Thoracic aorta (tissue), 2 donors: ENCODE measurements around the gene NANOS1. TPM values are rescaled to one million over a fixed set of nuclear protein-coding genes. Genes with fewer than 3 reads are reported as not detected.
"Not testable (repeated sequence)": the region's sequence is repeated elsewhere in the genome, so short reads cannot be mapped to it uniquely, and the experiment has no call there.

Source experiments
- ATAC-seq: fragments of 150-250 bp; one replicate; pipeline ENCODE4 v1.8.0; 2017; ENCODE audit warnings: low read depth; ENCODE audit not compliant: insufficient number of reproducible peaks, low FRiP score
- DNase-seq: peaks from one replicate; pipeline ENCODE4 v3.0.0-alpha.2; 2020; ENCODE audit warnings: low spot score
- H3K27ac ChIP-seq, 2 donors: fragments of 200-600 bp; sonication (generic); 1 replicate in 1 of 2; 2 replicates in 1 of 2; pipeline ENCODE4 v1.5.1; 2016; ENCODE audit warnings: mild to moderate bottlenecking in 2 of 2, moderate library complexity in 2 of 2
- H3K27me3 ChIP-seq: fragments of 200-600 bp; sonication (generic); replicated peaks from 2 replicates; pipeline ENCODE4 v1.6.0; 2016; ENCODE audit warnings: mild to moderate bottlenecking; ENCODE audit not compliant: insufficient read depth
- H3K36me3 ChIP-seq: fragments of 200-600 bp; sonication (generic); one replicate; pipeline ENCODE4 v1.5.1; 2016
- H3K4me1 ChIP-seq, 2 donors: fragments of 200-600 bp; sonication (generic); 1 replicate in 1 of 2; 2 replicates in 1 of 2; pipeline versions ENCODE4 v1.5.1 to v1.6.0; 2016; ENCODE audit warnings: low read depth in 2 of 2, mild to moderate bottlenecking in 1 of 2; ENCODE audit not compliant: control insufficient read depth in 1 of 2
- H3K4me3 ChIP-seq: fragments of 200-600 bp; sonication (generic); 2 replicates; pipeline ENCODE4 v1.5.1; 2016; ENCODE audit warnings: mild to moderate bottlenecking
- H3K9me3 ChIP-seq: fragments of 200-600 bp; sonication (generic); 2 replicates; pipeline ENCODE4 v1.5.1; 2016
- total RNA-seq, 2 donors: library from RNA; depleted of rRNA; stranded (reverse); fragments of >200 nt; gene quantifications; one replicate each; pipeline versions ENCODE4 v1.1.0 to v1.2.3, GENCODE V29; 2016
- TF ChIP-seq, protein P1 (sequence below): fragments of 200-600 bp; sonication (generic); IDR thresholded peaks from one replicate; pipeline ENCODE4 v1.5.1; 2019; ENCODE audit warnings: antibody characterized with exemption

Gene NANOS1
- total RNA-seq, 2 donors from 2014 or later, result 1.4 to 5.4 TPM

DNA sequence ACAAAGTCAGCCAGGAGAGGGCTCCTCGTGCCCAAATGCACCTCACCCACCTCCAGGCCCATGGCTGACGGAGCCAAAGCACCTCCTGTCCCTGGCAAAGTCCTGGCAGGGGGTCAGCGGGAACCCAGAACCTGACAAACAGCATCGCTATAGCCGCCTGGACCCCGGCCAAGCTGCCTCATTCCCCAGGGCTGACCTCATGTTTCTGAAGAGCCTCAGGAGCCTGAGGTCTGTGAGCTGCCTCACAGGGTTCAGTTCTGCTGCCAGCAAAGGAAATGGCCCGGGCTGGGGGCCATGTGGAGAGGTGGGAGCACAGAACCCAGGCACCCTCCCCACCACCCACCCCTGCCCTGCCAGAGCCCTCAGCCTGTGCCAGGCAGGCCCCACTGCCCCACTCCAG, 4.2 kb upstream of the NANOS1 start:
- Histone ChIP-seq H3K27me3 (no peaks in the 10 kb centered on the region), H3K4me3 (peak overlapping the region; percentile 19), H3K36me3 (no peaks in the 10 kb centered on the region), H3K9me3 (no peaks in the 10 kb centered on the region), H3K27ac (peak overlapping the region; percentile 90 to 91), H3K4me1 (peaks cover 12 to 56% of the 10 kb centered on the region in 2 donors)
- DNase-seq (peak; percentile 80), ATAC-seq (no peak)
- TF ChIP-seq, protein P1, sequence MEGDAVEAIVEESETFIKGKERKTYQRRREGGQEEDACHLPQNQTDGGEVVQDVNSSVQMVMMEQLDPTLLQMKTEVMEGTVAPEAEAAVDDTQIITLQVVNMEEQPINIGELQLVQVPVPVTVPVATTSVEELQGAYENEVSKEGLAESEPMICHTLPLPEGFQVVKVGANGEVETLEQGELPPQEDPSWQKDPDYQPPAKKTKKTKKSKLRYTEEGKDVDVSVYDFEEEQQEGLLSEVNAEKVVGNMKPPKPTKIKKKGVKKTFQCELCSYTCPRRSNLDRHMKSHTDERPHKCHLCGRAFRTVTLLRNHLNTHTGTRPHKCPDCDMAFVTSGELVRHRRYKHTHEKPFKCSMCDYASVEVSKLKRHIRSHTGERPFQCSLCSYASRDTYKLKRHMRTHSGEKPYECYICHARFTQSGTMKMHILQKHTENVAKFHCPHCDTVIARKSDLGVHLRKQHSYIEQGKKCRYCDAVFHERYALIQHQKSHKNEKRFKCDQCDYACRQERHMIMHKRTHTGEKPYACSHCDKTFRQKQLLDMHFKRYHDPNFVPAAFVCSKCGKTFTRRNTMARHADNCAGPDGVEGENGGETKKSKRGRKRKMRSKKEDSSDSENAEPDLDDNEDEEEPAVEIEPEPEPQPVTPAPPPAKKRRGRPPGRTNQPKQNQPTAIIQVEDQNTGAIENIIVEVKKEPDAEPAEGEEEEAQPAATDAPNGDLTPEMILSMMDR, result no peak

DNA sequence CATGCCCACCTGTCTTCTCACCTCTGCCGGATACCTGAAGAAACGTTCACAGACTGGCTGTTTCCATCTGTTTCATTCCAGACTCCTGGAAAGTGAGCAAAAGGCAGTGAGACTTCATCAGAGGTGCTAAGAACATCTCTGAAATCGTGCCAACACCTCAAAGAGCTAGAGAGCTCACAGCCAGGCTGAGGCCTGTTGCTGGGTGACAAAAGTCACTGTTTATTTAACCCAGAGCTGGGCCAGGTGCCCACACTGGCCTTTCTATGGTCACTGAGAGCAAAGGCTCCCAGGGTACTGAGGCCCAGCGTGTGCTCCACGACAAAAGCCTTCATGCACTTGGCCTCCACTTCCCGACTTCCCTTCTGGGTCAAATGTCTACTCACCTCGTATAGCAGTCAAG, 3.7 kb upstream of the NANOS1 start:
- no peak for ATAC-seq
- no peaks in the 10 kb centered on the region for H3K27me3 ChIP-seq
- peak overlapping the region; percentile 90 to 91 for H3K27ac ChIP-seq
- H3K4me1 ChIP-seq, result peaks cover 14 to 60% of the 10 kb centered on the region in 2 donors
- TF ChIP-seq, protein P1, result no peak
- no peaks in the 10 kb centered on the region for H3K9me3 ChIP-seq
- peak overlapping the region; percentile 19 for H3K4me3 ChIP-seq
- no peak for DNase-seq
- no peaks in the 10 kb centered on the region for H3K36me3 ChIP-seq

- DNase-seq, result no peak
- Histone ChIP-seq H3K27ac (peak overlapping the region; percentile 90 to 91), H3K9me3 (no peaks in the 10 kb centered on the region), H3K36me3 (no peaks in the 10 kb centered on the region), H3K4me1 (peaks cover 16 to 67% of the 10 kb centered on the region in 2 donors), H3K27me3 (no peaks in the 10 kb centered on the region), H3K4me3 (peak overlapping the region; percentile 22)
- TF ChIP-seq, protein P1, result no peak
- no peak for ATAC-seq
Measured at GRCh38 chr10:119026301-119027110, 3.0 kb upstream of the NANOS1 start.

- Histone ChIP-seq H3K4me1 (peaks cover 16 to 59% of the 10 kb centered on the region in 2 donors), H3K27ac (peak overlapping the region; percentile 64 to 90), H3K4me3 (peak overlapping the region; percentile 65)
- DNase-seq, H3K27me3 ChIP-seq, ATAC-seq, H3K36me3 ChIP-seq, H3K9me3 ChIP-seq: not testable (repeated sequence)
Measured at GRCh38 chr10:119028445-119028899, 1.0 kb upstream of the NANOS1 start.

DNA sequence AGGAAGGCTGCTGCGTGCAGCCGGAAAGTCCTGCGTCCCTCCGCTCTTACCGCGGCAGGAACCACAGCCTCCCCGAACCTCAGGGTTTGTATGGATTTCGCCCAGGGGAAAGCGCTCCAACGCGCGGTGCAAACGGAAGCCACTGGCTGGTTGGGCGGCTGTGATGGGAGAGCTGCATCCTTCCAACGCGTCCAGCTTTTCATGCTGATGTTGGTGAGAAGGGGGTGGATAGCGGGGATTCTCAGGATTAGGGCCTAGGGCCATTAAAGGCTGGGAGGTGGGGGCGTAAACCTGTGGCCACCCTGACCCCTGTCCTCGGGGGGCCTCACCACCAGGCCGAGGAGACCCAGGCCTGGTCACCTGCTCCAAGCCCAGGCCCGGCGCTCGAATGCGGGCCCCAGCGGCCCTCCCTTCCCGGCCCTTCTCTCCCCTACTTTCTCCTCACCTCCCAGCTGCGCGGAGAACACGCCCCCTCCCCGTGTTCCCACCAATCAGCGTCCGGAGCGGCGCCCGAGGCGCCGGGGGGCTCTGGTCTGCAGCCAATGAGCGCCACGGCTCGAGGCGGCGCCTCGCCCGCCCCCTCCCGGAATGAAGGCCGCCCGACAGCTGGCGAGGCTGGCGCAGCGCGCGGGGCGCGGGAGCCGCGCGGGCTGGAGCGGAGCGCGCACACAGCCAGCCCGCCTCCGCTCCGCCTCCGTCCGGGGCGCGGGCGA, 458 bp upstream of the NANOS1 start:
- ATAC-seq (peak; percentile 19), DNase-seq (peak; percentile 77)
- TF ChIP-seq, protein P1, result no peak
- peaks cover 11% of the 10 kb centered on the region for H3K36me3 ChIP-seq
- H3K27ac ChIP-seq, result peak overlapping the region; percentile 64 to 83
- peaks cover 16 to 53% of the 10 kb centered on the region in 2 donors for H3K4me1 ChIP-seq
- no peaks in the 10 kb centered on the region for H3K27me3 ChIP-seq
- peak overlapping the region; percentile 65 for H3K4me3 ChIP-seq
- H3K9me3 ChIP-seq, result no peaks in the 10 kb centered on the region
